GM19467 (cell line): ENCODE measurements around the gene SLC26A4.

Experiments
- ATAC-seq: cut with Tn5 transposase; IDR thresholded peaks from one replicate; pipeline ENCODE4 v1.9.1; 2021; ENCODE audit warnings: mild to moderate bottlenecking, moderate library complexity; ENCODE audit not compliant: unreplicated experiment

SLC26A4 gene

DNA sequence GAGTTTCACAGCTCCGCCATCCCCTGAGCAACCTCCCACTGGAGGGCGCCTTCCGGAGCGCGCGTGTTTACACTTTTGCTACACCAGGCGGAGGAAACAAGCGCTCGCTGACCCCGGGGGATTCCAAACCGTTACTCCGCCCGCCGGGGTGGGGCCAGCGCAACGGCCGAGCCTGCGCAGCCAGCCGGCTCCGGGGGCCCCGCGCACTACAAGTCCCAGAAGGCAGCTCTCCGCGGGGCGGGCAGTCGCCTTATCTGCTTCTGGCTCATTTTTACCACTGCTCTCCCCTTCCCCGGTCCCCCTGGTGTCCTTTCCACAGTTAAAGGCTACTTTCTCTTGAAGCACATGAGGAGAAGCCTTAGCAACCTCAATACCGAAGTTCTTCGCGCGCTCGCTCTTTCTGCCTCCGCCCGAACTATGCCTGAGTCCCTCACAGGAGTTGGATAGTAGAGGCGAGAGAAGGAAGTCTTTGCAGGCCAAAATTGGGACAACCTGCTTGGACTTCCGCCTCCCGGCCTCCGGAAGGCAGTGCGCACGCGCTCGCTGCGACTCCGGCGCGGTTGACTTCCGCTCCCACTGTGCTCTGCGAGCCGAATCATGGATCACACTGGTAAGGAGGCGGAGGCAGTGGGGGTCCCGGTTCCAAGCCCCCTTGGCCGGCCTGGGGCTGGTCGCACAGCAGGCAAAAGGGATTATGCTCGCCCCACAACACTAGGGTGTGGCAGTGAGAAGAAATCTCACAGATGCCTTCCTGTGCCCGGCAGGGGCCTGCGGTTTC lies 83.1 kb downstream of the SLC26A4 start, which contains the start of gene CBLL1:
TSS of gene CBLL1 (plus strand) at position 576 of the 778 bp plus-strand sequence. CDS start at position 598, 22 bp downstream.
- peak; percentile 91 for ATAC-seq

DNA sequence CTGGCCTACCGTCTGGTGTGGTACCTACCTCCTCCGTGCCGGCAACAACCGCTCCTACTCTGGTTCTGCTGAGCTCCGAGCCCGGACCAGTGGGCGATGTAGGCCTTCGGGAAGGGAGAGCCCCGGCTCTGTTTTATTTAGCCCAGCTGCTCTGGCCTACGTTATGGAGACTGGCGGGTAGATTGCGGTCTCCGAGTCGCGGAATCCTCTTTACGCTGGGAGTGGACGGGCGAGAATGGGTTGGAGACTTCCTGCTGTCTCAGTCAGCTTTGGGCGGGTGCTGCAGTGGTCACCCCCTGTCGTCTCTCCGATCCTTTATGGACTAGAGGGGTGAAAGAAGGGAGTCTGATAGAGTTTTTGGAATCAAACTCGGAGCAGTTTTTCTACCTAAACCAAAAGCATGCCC lies 83.7 kb downstream of the SLC26A4 start:
- peak; percentile 32 for ATAC-seq

DNA sequence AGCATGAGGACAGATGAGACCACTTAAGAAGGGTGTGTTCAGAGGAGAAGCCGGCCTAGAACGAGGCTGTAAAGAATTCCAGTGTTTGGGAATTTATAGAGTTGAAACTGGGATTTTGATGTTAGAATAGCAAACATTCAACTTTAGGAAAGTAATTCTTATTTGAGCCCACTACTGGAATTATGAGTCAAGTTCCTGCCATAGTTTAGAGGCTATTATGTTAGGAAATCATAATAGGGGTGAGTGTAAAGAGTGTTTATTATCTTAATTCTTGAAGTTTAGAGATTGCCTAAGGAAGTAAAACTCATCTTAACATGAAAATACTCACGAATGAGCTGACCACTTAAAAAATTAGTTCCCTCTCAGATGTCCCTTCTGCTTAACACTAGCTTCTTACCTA lies 85.4 kb downstream of the SLC26A4 start:
- no peak for ATAC-seq

DNA sequence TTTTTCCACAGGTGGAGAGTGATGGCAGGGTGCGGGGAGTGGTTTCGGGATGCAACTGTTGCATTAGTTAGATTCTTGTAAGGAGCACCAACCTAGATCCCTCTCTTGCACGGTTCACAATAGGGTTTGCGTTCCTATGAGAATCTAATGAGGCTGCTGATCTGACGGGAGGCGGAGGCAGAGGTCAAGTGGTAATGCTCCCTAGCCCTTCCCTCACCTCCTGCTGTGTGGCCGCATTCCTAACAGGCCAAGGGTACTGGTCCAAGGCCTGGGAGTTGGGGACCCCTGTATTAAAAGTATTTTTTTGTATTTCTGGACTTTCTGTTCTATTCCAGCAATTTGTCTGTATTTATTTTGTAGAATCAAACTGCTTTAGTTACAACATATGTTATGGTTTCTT lies 90.5 kb downstream of the SLC26A4 start:
- no peak for ATAC-seq

DNA sequence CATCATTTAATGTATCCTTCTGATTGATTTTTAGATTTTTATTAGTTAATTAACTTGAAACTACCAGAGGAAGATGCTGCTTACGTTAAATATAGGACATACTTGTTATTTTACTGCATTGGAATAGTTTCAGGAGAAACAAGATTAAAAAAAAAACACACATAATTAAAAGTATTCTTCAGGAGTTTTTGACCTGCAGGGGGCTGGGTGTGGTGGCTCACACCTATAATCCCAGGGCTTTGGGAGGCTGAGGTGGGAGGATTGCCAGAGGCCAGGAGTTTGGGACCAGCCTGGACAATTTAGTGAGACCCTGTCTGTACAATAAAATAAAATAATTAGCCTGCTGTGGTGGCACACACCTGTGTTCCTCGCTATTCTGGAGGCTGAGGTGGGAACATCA lies 94.0 kb downstream of the SLC26A4 start:
- no peak for ATAC-seq

DNA sequence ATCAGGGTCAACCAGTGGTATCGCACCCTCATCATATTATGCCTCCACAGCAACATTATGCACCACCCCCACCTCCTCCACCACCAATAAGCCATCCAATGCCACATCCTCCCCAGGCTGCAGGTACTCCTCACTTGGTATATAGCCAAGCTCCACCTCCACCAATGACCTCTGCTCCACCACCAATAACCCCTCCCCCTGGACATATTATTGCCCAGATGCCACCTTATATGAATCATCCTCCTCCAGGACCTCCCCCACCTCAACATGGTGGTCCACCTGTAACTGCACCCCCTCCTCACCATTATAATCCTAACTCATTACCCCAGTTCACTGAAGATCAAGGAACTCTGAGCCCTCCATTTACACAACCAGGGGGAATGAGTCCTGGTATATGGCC lies 98.0 kb downstream of the SLC26A4 start:
- no peak for ATAC-seq

DNA sequence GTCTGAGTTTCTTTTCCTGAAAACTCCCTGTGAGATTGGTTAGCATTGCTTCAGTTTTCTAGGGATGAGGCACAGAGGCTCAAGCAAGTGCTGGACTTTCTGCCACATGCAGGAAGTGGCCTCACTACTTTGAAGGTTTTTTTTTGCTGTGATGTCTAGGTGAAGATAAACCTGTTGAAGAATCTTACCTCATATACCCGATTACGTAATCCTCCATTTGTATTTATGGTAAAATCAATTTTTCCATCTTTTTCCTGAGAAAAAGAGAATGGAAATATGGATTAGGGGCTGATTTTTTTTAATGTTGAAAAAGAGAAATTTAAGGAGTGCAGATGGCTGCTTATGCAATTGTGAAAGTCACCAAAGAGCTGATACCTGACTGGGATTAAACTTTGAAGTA lies 106.8 kb downstream of the SLC26A4 start:
- ATAC-seq: no peak
